Mesothelial cell of epicardium (in vitro differentiated cells): ENCODE data around the gene PRR23C. TPM values are rescaled to one million over a fixed set of nuclear protein-coding genes. Genes with fewer than 3 reads are reported as not detected.

Experiments used
- DNase-seq, 2 experiments: peaks; one replicate each; pipeline ENCODE4 v3.0.0; 2021; ENCODE audit warnings: low spot score in 2 of 2; ENCODE audit not compliant: unreplicated experiment in 2 of 2
- H3K27ac Mint-ChIP-seq: 2 replicates; pipeline ENCODE4 v1.8.0; 2021; ENCODE audit warnings: mixed read lengths
- H3K27me3 Mint-ChIP-seq: 2 replicates; pipeline ENCODE4 v1.8.0; 2021; ENCODE audit warnings: low read depth, mixed read lengths
- H3K36me3 Mint-ChIP-seq: 2 replicates; pipeline ENCODE4 v1.8.0; 2021; ENCODE audit warnings: mixed read lengths
- H3K4me1 Mint-ChIP-seq: 2 replicates; pipeline ENCODE4 v1.8.0; 2021; ENCODE audit warnings: mixed read lengths
- H3K4me3 Mint-ChIP-seq: 2 replicates; pipeline ENCODE4 v1.8.0; 2021; ENCODE audit warnings: mild to moderate bottlenecking, moderate library complexity, mixed read lengths
- H3K9me3 Mint-ChIP-seq: 2 replicates; pipeline ENCODE4 v1.8.0; 2021; ENCODE audit warnings: mixed read lengths
- total RNA-seq: library from RNA; stranded (reverse); gene quantifications from 3 replicates; pipeline ENCODE4 v1.2.1, GENCODE V29; 2021
- TF ChIP-seq, protein P1 (sequence below): fragments of 200-600 bp; sonication (generic); IDR thresholded peaks from one replicate; pipeline ENCODE4 v1.5.0; 2021; ENCODE audit warnings: antibody characterized with exemption; ENCODE audit not compliant: unreplicated experiment

PRR23C gene
- total RNA-seq, 1 donor from 2014 or later, result not detected

DNA sequence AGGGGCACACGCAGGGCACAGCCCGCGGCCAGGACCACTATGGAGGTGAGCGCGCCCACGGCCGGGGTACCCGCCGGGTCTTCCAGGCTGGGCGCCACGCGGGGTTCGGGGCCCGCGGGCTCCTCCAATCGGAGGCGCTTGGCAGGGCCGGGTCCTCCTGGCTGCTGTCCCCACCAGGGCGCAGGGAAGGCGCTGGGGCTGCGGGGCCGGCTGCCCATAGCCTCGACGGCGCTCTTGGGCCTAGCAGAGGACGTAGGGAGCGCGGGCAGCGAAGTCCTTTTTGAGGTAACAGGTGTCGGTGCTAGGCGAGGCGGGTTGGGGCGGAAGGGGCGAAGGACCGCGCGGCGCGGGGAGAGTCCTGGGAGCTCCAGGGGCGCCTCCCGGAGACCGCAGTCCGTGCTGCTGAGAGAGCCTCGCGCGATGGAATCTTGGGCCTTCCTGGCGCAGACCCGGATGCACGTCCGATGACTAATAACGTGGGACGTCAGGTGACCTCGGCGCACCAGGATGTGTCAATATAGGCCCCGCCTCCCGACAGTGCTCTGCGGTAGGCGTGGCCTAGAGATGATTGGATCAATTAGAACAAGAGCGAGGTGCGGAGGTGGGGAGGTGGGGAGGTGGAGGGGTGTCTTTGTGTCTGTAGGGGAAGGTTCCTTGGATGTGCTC lies 38.5 kb downstream of the PRR23C start, which contains the start of gene PRR23A:
Gene PRR23A, minus strand, starts transcription at position 218 of the 666 bp plus-strand sequence. Its CDS starts 0 bp downstream, at position 218.
- no peak for DNase-seq
- Mint-ChIP-seq H3K27ac (no peak within 1 kb of the TSS), H3K4me1 (no peaks in the 10 kb centered on the region), H3K9me3 (peaks cover 39% of the 10 kb centered on the region), H3K36me3 (no peaks in the 10 kb centered on the region), H3K4me3 (no peak within 1 kb of the TSS), H3K27me3 (no peaks in the 10 kb centered on the region)
- TF ChIP-seq, protein P1, sequence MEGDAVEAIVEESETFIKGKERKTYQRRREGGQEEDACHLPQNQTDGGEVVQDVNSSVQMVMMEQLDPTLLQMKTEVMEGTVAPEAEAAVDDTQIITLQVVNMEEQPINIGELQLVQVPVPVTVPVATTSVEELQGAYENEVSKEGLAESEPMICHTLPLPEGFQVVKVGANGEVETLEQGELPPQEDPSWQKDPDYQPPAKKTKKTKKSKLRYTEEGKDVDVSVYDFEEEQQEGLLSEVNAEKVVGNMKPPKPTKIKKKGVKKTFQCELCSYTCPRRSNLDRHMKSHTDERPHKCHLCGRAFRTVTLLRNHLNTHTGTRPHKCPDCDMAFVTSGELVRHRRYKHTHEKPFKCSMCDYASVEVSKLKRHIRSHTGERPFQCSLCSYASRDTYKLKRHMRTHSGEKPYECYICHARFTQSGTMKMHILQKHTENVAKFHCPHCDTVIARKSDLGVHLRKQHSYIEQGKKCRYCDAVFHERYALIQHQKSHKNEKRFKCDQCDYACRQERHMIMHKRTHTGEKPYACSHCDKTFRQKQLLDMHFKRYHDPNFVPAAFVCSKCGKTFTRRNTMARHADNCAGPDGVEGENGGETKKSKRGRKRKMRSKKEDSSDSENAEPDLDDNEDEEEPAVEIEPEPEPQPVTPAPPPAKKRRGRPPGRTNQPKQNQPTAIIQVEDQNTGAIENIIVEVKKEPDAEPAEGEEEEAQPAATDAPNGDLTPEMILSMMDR, result no peak

DNA sequence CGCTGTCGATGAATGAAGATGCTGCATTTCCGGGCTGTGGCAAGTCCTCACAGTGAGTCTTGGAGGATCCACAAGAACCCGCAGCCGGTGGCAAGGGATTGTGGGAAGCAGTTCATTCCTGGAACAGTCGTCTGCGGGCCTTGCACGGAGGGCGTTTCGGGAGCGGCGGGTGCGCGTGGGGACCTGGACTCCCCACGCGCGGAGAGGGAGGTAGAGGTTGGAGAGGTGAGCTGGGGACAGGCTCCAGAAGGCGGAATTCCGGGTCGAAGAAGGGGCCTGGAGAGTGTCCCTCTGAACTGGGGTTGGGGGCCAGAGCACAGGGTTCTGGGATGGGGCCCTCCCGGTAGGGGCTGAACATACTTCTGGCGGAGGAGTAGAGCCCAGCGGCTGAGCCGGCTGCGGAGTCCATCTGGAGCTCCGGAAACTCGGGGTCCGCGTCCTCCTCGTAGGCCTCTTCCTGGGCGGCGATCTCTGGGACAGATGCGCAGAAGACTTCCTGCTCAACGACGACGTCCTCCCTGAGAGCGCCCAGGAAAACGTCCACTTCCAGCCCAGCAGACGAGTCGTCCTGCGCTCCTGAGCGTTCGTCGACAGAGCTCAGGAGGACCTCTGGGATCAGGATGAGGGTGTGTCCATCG lies 39.2 kb downstream of the PRR23C start:
- Mint-ChIP-seq H3K4me3 (no peak overlapping the region), H3K9me3 (peaks cover 39% of the 10 kb centered on the region), H3K36me3 (no peaks in the 10 kb centered on the region), H3K27me3 (peaks cover 2% of the 10 kb centered on the region), H3K27ac (no peak overlapping the region), H3K4me1 (no peaks in the 10 kb centered on the region)
- TF ChIP-seq, protein P1, result no peak
- DNase-seq, result no peak

DNA sequence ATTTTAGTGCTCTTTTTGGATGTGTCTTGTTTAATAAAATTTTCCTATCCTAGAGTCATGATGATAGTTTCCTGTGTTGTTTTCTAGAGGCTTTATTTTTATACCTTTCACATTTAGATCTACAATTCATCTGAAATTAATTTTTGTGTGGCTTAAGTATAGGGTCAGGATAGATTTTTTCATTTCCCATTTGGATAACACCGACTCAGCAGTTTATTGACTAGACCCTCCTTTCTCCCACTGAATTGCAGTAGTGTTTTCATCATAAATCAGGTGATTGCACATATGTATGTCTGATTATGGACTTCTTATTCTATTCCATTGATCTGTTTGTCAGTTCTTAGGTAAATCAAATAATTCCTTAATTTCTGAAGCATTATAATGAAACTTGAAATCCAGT lies 49.0 kb downstream of the PRR23C start:
- no peak overlapping the region for H3K4me3 Mint-ChIP-seq
- TF ChIP-seq, protein P1, result no peak
- H3K27me3 Mint-ChIP-seq, result peaks cover 65% of the 10 kb centered on the region
- DNase-seq, result no peak
- H3K9me3 Mint-ChIP-seq, result peaks cover 3% of the 10 kb centered on the region
- H3K36me3 Mint-ChIP-seq, result no peaks in the 10 kb centered on the region
- no peak overlapping the region for H3K27ac Mint-ChIP-seq
- H3K4me1 Mint-ChIP-seq, result no peaks in the 10 kb centered on the region

Other genes with a start within 250 kb of the PRR23C start
- 19.1 to 23.5 TPM (median 20.2 TPM) in 3 replicates for gene PIK3CB, start 210.0 kb downstream of the PRR23C start, total RNA-seq
- gene FOXL2, start 97.8 kb downstream of the PRR23C start, total RNA-seq, result not detected in 3 replicates
- gene FOXL2NB, start 97.7 kb downstream of the PRR23C start, total RNA-seq, result not detected in 3 replicates
- gene PRR23A, start 38.6 kb downstream of the PRR23C start, total RNA-seq, result not detected in 3 replicates
- not detected in 3 replicates for gene PRR23B, start 24.0 kb downstream of the PRR23C start, total RNA-seq